Epithelial cell of proximal tubule (primary cell): Measurements from ENCODE around the gene NASP. TPM values are rescaled to one million over a fixed set of nuclear protein-coding genes. Genes with fewer than 3 reads are reported as not detected.
A peak's percentile ranks its signal among the peaks of the same experiment; 100 is the strongest.

Source experiments
- DNase-seq: peaks from one replicate; pipeline ENCODE4 v3.0.0-alpha.2; 2011; ENCODE audit warnings: low read depth
- H3K4me3 ChIP-seq: 2 replicates; pipeline ENCODE4 v1.5.1; 2011; ENCODE audit warnings: low read depth, mild to moderate bottlenecking, low read length
- total RNA-seq: library from RNA; depleted of rRNA; stranded (reverse); fragments of >200 nt; gene quantifications from 2 replicates; pipeline ENCODE4 v1.2.3, GENCODE V29; 2015
- TF ChIP-seq, protein P1 (sequence below): conservative IDR thresholded peaks from 2 replicates; pipeline ENCODE4 v1.5.1; 2012; ENCODE audit warnings: low read depth, mild to moderate bottlenecking, low read length

NASP gene
- total RNA-seq, 1 donor from 2014 or later: 109 TPM

DNA sequence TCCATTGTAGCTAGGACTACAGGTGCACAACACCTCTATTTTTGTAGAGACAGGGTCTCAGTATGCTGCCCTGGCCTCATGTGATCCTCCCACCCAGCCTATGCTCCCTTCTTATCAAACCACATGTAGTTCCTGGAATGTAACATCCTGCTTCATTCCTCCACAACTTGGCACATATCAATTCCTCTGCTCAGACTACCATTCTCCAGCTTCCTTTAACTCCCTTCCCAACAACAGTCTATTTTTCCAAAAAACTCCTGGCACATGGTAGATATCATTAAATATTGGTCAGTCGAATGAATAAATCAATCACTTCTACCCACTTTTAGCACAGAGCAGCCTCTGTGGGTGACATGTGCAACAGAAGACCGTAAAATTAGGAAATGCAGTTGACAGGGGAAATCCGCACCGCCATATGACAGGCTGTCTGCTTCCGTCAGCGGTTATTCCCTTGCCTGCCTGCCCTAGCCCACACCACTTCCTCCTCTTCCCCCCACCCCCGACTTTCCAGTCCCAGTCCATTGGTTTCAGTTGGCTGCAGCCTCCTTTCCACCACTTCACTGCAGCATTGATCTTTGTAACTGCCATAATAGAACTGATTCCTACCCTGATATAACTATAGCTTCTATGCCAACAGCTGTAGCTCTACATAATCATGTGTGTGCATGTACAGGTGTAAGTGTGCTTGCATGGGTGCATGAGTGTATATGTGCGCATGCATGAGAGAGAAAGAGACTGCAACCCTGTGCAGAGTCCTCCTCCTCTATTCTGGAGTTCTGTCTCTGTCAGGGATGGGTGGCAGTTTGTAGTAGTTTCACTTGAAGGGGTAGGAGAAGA lies 40.0 kb upstream of the NASP start:
- H3K4me3 ChIP-seq: peak overlapping the region; percentile 1
- peak; percentile 51 for DNase-seq
- TF ChIP-seq, protein P1, sequence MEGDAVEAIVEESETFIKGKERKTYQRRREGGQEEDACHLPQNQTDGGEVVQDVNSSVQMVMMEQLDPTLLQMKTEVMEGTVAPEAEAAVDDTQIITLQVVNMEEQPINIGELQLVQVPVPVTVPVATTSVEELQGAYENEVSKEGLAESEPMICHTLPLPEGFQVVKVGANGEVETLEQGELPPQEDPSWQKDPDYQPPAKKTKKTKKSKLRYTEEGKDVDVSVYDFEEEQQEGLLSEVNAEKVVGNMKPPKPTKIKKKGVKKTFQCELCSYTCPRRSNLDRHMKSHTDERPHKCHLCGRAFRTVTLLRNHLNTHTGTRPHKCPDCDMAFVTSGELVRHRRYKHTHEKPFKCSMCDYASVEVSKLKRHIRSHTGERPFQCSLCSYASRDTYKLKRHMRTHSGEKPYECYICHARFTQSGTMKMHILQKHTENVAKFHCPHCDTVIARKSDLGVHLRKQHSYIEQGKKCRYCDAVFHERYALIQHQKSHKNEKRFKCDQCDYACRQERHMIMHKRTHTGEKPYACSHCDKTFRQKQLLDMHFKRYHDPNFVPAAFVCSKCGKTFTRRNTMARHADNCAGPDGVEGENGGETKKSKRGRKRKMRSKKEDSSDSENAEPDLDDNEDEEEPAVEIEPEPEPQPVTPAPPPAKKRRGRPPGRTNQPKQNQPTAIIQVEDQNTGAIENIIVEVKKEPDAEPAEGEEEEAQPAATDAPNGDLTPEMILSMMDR: no peak

DNA sequence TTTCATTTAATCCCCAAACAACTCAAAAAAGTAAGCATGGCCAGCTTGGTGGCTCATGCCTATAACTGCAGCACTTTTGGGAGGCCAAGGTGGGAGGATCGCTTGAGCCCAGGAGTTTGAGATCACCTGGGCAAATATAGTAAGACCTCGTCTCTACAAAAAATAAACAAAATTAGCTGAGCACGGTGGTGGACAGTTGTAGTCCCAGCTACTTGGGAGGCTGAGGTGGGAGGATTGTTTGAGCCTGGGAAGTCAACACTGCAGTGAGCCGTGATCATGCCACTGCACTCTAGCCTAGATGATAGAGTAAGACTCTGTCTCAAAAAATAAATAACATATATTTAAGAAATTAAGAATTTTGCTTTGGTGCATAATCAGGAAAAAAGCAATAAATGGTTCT lies 39.3 kb upstream of the NASP start:
- TF ChIP-seq, protein P1: no peak
- no peak for DNase-seq
- no peak overlapping the region for H3K4me3 ChIP-seq

DNA sequence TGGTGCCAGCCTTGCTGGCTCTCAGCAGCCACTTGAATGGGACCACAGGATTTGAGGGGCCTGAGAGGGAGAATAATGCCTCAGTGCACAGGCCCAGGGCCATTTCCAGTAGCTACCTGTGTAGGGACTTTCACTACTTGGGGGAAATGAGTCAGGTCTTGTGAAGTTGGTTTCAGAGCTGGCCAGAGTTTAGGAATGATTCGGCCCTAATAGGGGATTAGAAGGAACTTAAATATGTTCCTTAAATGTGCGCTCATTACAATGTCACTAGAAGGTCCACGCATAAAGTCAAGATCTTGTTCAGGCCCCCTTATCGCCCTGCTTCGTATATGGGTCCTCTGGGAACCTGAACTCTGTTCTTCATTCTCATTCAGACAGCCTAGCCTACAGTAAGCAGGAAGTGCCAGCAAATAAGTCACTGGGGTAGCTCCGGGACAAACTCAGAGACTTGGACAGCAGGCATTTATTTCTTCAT lies 38.8 kb upstream of the NASP start:
- TF ChIP-seq, protein P1: no peak
- no peak overlapping the region for H3K4me3 ChIP-seq
- no peak for DNase-seq

DNA sequence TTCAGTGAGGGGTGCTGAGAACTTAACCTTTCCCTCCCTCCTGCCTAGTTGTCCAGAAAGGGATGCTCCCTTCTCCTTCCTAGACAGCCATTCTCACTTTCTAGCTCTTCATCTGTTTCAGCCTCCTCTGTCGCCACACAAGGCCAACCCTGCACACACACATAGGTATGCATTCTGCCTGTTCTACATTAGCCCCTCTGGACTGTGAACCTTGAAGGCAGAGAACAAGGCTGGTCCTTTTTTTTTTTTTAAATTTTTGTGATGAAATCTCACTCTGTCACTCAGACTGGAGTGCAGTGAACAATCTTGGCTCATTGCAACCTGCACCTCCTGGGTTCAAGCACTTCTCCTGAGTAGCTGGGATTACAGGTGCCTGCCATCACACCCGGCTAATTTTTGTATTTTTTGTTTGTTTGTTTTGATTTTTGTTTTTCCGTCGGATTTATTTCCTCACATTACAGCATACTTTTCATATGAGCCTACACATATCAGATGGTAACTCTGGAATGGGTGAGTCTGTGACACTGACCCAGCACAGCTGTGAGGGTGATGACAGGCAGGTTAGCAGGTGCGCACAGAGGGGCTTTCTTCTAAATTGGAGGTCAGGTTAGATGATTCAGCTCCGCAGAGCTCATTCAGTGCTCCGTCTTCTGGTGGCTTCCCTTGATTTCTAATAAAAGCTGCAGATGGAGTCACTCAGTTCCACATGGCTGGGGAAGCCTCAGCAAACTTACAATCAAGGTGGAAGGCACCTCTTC lies 38.1 kb upstream of the NASP start:
- no peak for DNase-seq
- no peak overlapping the region for H3K4me3 ChIP-seq

DNA sequence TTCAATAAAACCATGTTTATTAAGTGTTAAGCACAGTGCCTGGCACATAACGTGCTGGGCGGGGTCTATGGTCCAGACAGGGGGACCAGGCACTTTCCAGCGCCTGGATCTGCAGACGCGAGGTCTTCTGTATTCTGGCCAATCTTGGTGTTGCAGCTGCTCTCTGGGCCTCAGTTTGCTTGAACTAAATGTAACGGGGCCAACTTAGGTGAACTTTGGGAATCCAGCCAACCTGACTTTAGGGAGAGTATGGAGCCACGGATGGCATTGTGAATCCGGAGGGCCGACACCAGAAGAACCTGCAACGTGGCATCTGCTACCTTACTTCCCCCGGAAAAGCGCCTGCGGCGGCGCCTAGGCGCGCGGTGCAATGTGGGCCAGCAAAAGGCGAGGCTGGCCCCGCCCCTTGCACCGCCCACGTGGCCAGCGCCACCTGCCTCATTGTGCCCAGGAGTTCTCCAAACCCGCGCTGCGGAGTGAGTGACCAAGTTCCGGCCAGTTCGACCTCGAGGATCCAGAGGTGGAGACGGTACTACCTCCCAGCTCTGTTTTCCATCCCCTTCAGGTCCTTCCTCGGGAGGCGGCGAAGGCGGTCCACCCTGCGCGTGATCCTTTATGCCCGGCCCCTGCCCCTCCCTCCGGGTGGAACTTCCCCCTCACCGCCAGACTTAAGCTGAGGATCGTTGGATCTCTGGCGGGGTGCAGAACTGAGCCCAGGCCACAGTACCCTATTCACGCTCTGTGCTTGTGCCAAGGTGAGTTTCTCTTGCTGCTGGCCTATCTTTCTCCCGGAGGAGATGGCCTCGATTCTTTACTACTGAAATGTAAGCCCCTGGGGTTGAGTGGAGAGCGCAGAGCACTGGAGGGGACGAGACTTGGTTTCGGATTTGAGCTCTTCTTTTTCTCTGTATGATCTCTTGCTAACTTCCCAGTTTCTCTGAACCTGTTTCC lies 33.2 kb upstream of the NASP start, which contains the start of gene AKR1A1:
Gene AKR1A1 (plus strand): TSS at position 426 of the 951 bp plus-strand sequence. CDS start 10,969 bp downstream, outside the sequence.
- H3K4me3 ChIP-seq: peak within 1 kb of the TSS; percentile 87

More for the DNA sequence above, 38.1 kb upstream of the NASP start:
- TF ChIP-seq, protein P1: no peak

More for the DNA sequence above, 33.2 kb upstream of the NASP start, which contains the start of gene AKR1A1:
- TF ChIP-seq, protein P1: no peak
- DNase-seq: peak; percentile 36
